IMR-90 (cell line): ENCODE results near the gene OR10R2. TPM values are rescaled to one million over a fixed set of nuclear protein-coding genes. Genes with fewer than 3 reads are reported as not detected.

Source experiments
- ATAC-seq: fragments of 200-7000 bp; cut with Tn5 transposase; 2 replicates; pipeline ENCODE4 v1.9.1; 2020; ENCODE audit warnings: low read depth, mild to moderate bottlenecking, moderate library complexity
- BruUV-seq: library from RNA; stranded (reverse); fragments of 400-500 nt; replicated peaks from 2 replicates; lab custom pipeline; 2021; lab: Mats Ljungman, UMichigan
- CTCF ChIA-PET: fragments of 300-600 bp; formaldehyde crosslinking; extraction: SDS; loops from one replicate; lab custom pipeline; 2021; ENCODE audit warnings: antibody characterized with exemption; lab: Yijun Ruan, JAX
- POLR2A ChIA-PET: fragments of 300-600 bp; sonication (Branson Sonifier 250); formaldehyde crosslinking; loops from one replicate; lab custom pipeline; 2022; ENCODE audit warnings: antibody characterized with exemption; ENCODE audit not compliant: unreplicated experiment; lab: Charles Lee
- DNase-seq: peaks from one replicate; pipeline ENCODE4 v3.0.0; 2013
- H2AFZ ChIP-seq: replicated peaks from 2 replicates; pipeline ENCODE3; 2013; ENCODE audit warnings: low read length, mild to moderate bottlenecking; ENCODE audit not compliant: poor library complexity
- H2AK5ac ChIP-seq: 2 replicates; pipeline ENCODE4 v1.6.1; 2013; ENCODE audit warnings: low read depth, low read length, inconsistent platforms
- H2AK9ac ChIP-seq: replicated peaks from 2 replicates; pipeline ENCODE3; 2013; ENCODE audit warnings: mild to moderate bottlenecking, low read depth, low read length, moderate library complexity; ENCODE audit not compliant: poor library complexity
- H2BK120ac ChIP-seq: 2 replicates; pipeline ENCODE4 v1.6.1; 2013; ENCODE audit warnings: low read depth, low read length, inconsistent platforms
- H2BK15ac ChIP-seq: 3 replicates; pipeline ENCODE4 v1.6.1; 2013; ENCODE audit warnings: low read depth, low read length, inconsistent platforms
- H2BK20ac ChIP-seq: 2 replicates; pipeline ENCODE4 v1.6.1; 2013; ENCODE audit warnings: low read depth, mild to moderate bottlenecking, inconsistent platforms, low read length, moderate library complexity
- H2BK5ac ChIP-seq: 2 replicates; pipeline ENCODE4 v1.6.1; 2013; ENCODE audit warnings: mild to moderate bottlenecking, low read depth, low read length, inconsistent platforms; ENCODE audit not compliant: poor library complexity, severe bottlenecking
- H3K14ac ChIP-seq: replicated peaks from 2 replicates; pipeline ENCODE4 v1.6.1; 2013; ENCODE audit warnings: low read depth, low read length, inconsistent platforms
- H3K18ac ChIP-seq: 2 replicates; pipeline ENCODE4 v1.6.1; 2013; ENCODE audit warnings: low read depth, low read length, control low read depth
- H3K23ac ChIP-seq: 2 replicates; pipeline ENCODE4 v1.6.1; 2013; ENCODE audit warnings: low read depth, low read length, inconsistent platforms
- H3K27ac ChIP-seq: 2 replicates; pipeline ENCODE4 v1.5.1; 2013; ENCODE audit warnings: mild to moderate bottlenecking, control low read depth, low read length; ENCODE audit not compliant: insufficient read depth
- H3K27me3 ChIP-seq: 2 replicates; pipeline ENCODE4 v1.6.1; 2013; ENCODE audit warnings: low read length; ENCODE audit not compliant: control insufficient read depth, insufficient read depth
- H3K36me3 ChIP-seq: 2 replicates; pipeline ENCODE4 v1.6.1; 2013; ENCODE audit warnings: low read length, mixed read lengths; ENCODE audit not compliant: control insufficient read depth, insufficient read depth
- H3K4ac ChIP-seq: 2 replicates; pipeline ENCODE4 v1.6.1; 2013; ENCODE audit warnings: low read depth, low read length, inconsistent platforms
- H3K4me1 ChIP-seq: 2 replicates; pipeline ENCODE4 v1.6.1; 2013; ENCODE audit warnings: low read length, mixed read lengths; ENCODE audit not compliant: control insufficient read depth, insufficient read depth
- H3K4me2 ChIP-seq: 2 replicates; pipeline ENCODE4 v1.6.1; 2013; ENCODE audit warnings: low read depth, mild to moderate bottlenecking, control low read depth, low read length, moderate library complexity
- H3K4me3 ChIP-seq: 2 replicates; pipeline ENCODE4 v1.5.1; 2013; ENCODE audit warnings: low read depth, mild to moderate bottlenecking, control low read depth, low read length, moderate library complexity; ENCODE audit not compliant: insufficient read depth
- H3K56ac ChIP-seq: 2 replicates; pipeline ENCODE4 v1.6.1; 2013; ENCODE audit warnings: low read length, inconsistent platforms; ENCODE audit not compliant: insufficient read depth; ENCODE audit errors: extremely low read depth
- H3K79me1 ChIP-seq, 2 experiments: 2 replicates each; pipeline ENCODE4 v1.6.1; 2013; ENCODE audit warnings: low read length in 2 of 2, inconsistent platforms in 1 of 2, low read depth in 1 of 2
- H3K9ac ChIP-seq: 2 replicates; pipeline ENCODE4 v1.6.1; 2013; ENCODE audit warnings: low read depth, low read length, control low read depth
- H3K9me1 ChIP-seq: 2 replicates; pipeline ENCODE4 v1.6.1; 2013; ENCODE audit warnings: low read length, inconsistent platforms; ENCODE audit not compliant: insufficient read depth
- H3K9me3 ChIP-seq: 2 replicates; pipeline ENCODE4 v1.6.1; 2013; ENCODE audit warnings: low read length; ENCODE audit not compliant: control insufficient read depth, insufficient read depth
- H4K20me1 ChIP-seq: 2 replicates; pipeline ENCODE4 v1.6.1; 2013; ENCODE audit warnings: low read length, inconsistent platforms; ENCODE audit not compliant: insufficient read depth
- H4K5ac ChIP-seq: 2 replicates; pipeline ENCODE4 v1.6.1; 2013; ENCODE audit warnings: mild to moderate bottlenecking, low read depth, low read length, control low read depth
- H4K8ac ChIP-seq, 2 experiments: 2 replicates each; pipeline ENCODE4 v1.6.1; 2013; ENCODE audit warnings: low read depth in 2 of 2, low read length in 2 of 2, control low read depth in 1 of 2, inconsistent platforms in 1 of 2
- H4K91ac ChIP-seq: 2 replicates; pipeline ENCODE4 v1.6.1; 2013; ENCODE audit warnings: low read depth, low read length, inconsistent platforms; ENCODE audit not compliant: insufficient read depth
- NFE2L2 ChIP-seq: fragments of 150-350 bp; IDR thresholded peaks from 2 replicates; pipeline ENCODE4 v1.6.1; 2016; ENCODE audit warnings: low read depth, mild to moderate bottlenecking, low read length
- RAD21 ChIP-seq: IDR thresholded peaks from 2 replicates; pipeline ENCODE4 v1.6.1; 2012; ENCODE audit warnings: low read length, improper control_type of control experiment
- SMC3 ChIP-seq: fragments of 150-350 bp; IDR thresholded peaks from 2 replicates; pipeline ENCODE4 v1.6.1; 2016; ENCODE audit warnings: low read depth, mild to moderate bottlenecking, antibody characterized with exemption, low read length, moderate library complexity
- WGBS, 2 experiments: methylation state at CpG; one replicate each; pipeline versions ENCODE4 v1.1.5 to v1.1.7; 2013; ENCODE audit warnings: missing lambda C conversion rate in 2 of 2; ENCODE audit not compliant: insufficient read length in 1 of 2; ENCODE audit errors: extremely low coverage in 2 of 2; 5-methylcytosine and 5-hydroxymethylcytosine counted together
- dilution Hi-C: fragments of 300-500 bp; cut with HindIII; formaldehyde crosslinking; loops from one replicate; pipeline ENCODE4 v1.14.3; 2018; ENCODE audit warnings: low sequenced_read_pairs; ENCODE audit not compliant: unreplicated experiment
- in situ Hi-C: fragments of 300-500 bp; cut with MboI; formaldehyde crosslinking; loops from 3 replicates; pipeline ENCODE4 v1.14.3; 2019; ENCODE audit warnings: low sequenced_read_pairs, inconsistent platforms, mixed read lengths
- intact Hi-C: fragments of 100-400 bp; cut with micrococcal nuclease; formaldehyde crosslinking; loops from 2 replicates; pipeline ENCODE4 v1.10.0; 2022
- polyA plus RNA-seq, 3 experiments: library from polyadenylated mRNA; depleted of rRNA; stranded (reverse); fragments of >200 nt; gene quantifications; 2 replicates each; pipeline ENCODE4 v1.2.3, GENCODE V29; 2012; ENCODE audit warnings: low replicate concordance in 1 of 3
- total RNA-seq: library from RNA; depleted of rRNA; stranded (reverse); fragments of >200 nt; gene quantifications from 2 replicates; pipeline ENCODE4 v1.2.3, GENCODE V29; 2012

OR10R2 gene
- total and polyA plus RNA-seq, 2 of the 4 experiments (the other 2 are of a cell fraction), result not detected

GRCh38 chr1:158507511-158507910, 35.5 kb downstream of the OR10R2 start:
- H3K4me1 ChIP-seq, result no peaks in the 10 kb centered on the region
- H3K56ac ChIP-seq, result no peak overlapping the region
- DNase-seq (no peak), ATAC-seq (no peak)
- no peak overlapping the region for H2AK9ac ChIP-seq
- no peak overlapping the region for H3K14ac ChIP-seq
- no peak overlapping the region for H3K4me3 ChIP-seq
- H2BK20ac ChIP-seq, result no peak overlapping the region
- no peak overlapping the region for H2AFZ ChIP-seq
- H4K8ac ChIP-seq, result no peak overlapping the region
- H3K27ac ChIP-seq, result no peak overlapping the region
- H3K9ac ChIP-seq, result no peak overlapping the region
- H3K4me2 ChIP-seq, result no peak overlapping the region
- dilution Hi-C loops (no loop called here), intact Hi-C loops (no loop called here), in situ Hi-C loops (no loop called here)
- no peaks in the 10 kb centered on the region for H3K9me1 ChIP-seq
- H3K9me3 ChIP-seq, result no peaks in the 10 kb centered on the region
- H4K5ac ChIP-seq, result no peak overlapping the region
- TF ChIP-seq RAD21, result no peak
- TF ChIP-seq SMC3, result no peak
- TF ChIP-seq NFE2L2, result peak; percentile 72
- H4K91ac ChIP-seq, result no peak overlapping the region
- no peak overlapping the region for H3K18ac ChIP-seq
- H3K36me3 ChIP-seq, result no peaks in the 10 kb centered on the region
- no peaks in the 10 kb centered on the region for H4K20me1 ChIP-seq
- H2BK120ac ChIP-seq, result no peak overlapping the region
- no peak overlapping the region for H3K23ac ChIP-seq
- H3K79me1 ChIP-seq, result no peaks in the 10 kb centered on the region
- H2AK5ac ChIP-seq, result no peak overlapping the region
- BruUV-seq, result no TSS peak
- H3K4ac ChIP-seq, result no peak overlapping the region
- H2BK5ac ChIP-seq, result no peak overlapping the region
- H2BK15ac ChIP-seq, result no peak overlapping the region
- no peaks in the 10 kb centered on the region for H3K27me3 ChIP-seq
- WGBS, 2 experiments, result no CpG with 5 or more reads among the region's 2 CpGs
- ChIA-PET CTCF (no interaction called here), POLR2A (no interaction called here)
